RWPE1 (cell line): ENCODE results near the gene LGMN.
A peak's percentile ranks its signal among the peaks of the same experiment; 100 is the strongest.

Experiments used
- CTCF ChIA-PET: fragments of 350-600 bp; sonication (Branson Sonifier 250); formaldehyde crosslinking; extraction: SDS; loops from one replicate; lab custom pipeline; 2021; lab: Yijun Ruan, JAX
- POLR2A ChIA-PET: fragments of 400-600 bp; formaldehyde crosslinking; extraction: SDS; loops from one replicate; lab custom pipeline; 2020; ENCODE audit warnings: antibody characterized with exemption; ENCODE audit not compliant: low non-redundant PET; lab: Yijun Ruan, JAX
- DNase-seq: peaks from one replicate; pipeline ENCODE4 v3.0.0; 2012; ENCODE audit warnings: low spot score
- H3K27ac ChIP-seq: fragments of 450-650 bp; 2 replicates; pipeline ENCODE4 v1.5.1; 2017
- CTCF ChIP-seq: fragments of 450-650 bp; conservative IDR thresholded peaks from 2 replicates; pipeline ENCODE4 v1.5.1; 2017; ENCODE audit warnings: low read depth, mild to moderate bottlenecking

Gene LGMN

GRCh38 chr14:92789457-92790089 lies 41.1 kb upstream of the LGMN start:
- CTCF ChIA-PET, result no interaction called here
- POLR2A ChIA-PET, result no interaction called here
- TF ChIP-seq CTCF, result no peak
- DNase-seq, result no peak
- no peak overlapping the region for H3K27ac ChIP-seq

GRCh38 chr14:92787554-92787953 lies 39.1 kb upstream of the LGMN start:
- CTCF ChIA-PET, result interaction anchor here (0.6 to 2.2 kb wide), 2 partner anchors 72 to 101 kb away, joined by 8 to 10 read pairs; no protein-coding TSS in a partner anchor
- DNase-seq, result no peak
- no peak overlapping the region for H3K27ac ChIP-seq
- TF ChIP-seq CTCF, result no peak
- POLR2A ChIA-PET, result no interaction called here

- no peak for DNase-seq
- POLR2A ChIA-PET, result interaction anchor here (1.1 kb wide), 1 partner anchor 38 kb away, joined by 3 read pairs; the partner anchor contains the start of gene LGMN
- CTCF ChIA-PET, result interaction anchor here (0.8 to 2.2 kb wide), 3 partner anchors 91 to 1101 kb away, joined by 3 to 10 read pairs (median 3); no protein-coding TSS in a partner anchor
- H3K27ac ChIP-seq, result no peak overlapping the region
- no peak for TF ChIP-seq CTCF
Observed at GRCh38 chr14:92786427-92786756, 38.0 kb upstream of the LGMN start.

GRCh38 chr14:92785667-92786426 lies 37.4 kb upstream of the LGMN start:
- DNase-seq, result peak; percentile 54
- no peak overlapping the region for H3K27ac ChIP-seq
- no peak for TF ChIP-seq CTCF
- ChIA-PET CTCF (interaction anchor here (0.5 to 2.2 kb wide), 4 partner anchors 91 to 1102 kb away, joined by 3 to 10 read pairs (median 3); no protein-coding TSS in a partner anchor), POLR2A (interaction anchor here (1.1 kb wide), 1 partner anchor 37 kb away, joined by 3 read pairs; the partner anchor contains the start of gene LGMN)

- TF ChIP-seq CTCF, result peak; percentile 62
- ChIA-PET POLR2A (no interaction called here), CTCF (interaction anchor here (0.5 to 1.3 kb wide), 12 partner anchors 9 to 437 kb away, joined by 3 to 6 read pairs (median 3); no protein-coding TSS in a partner anchor)
- H3K27ac ChIP-seq, result no peak overlapping the region
- peak; percentile 59 for DNase-seq
Observed at GRCh38 chr14:92783813-92784431, 35.5 kb upstream of the LGMN start.

- POLR2A ChIA-PET, result no interaction called here
- H3K27ac ChIP-seq, result no peak overlapping the region
- DNase-seq, result no peak
- CTCF ChIA-PET, result interaction anchor here (0.9 kb wide), 1 partner anchor 91 kb away, joined by 4 read pairs; no protein-coding TSS in a partner anchor
- no peak for TF ChIP-seq CTCF
Observed at GRCh38 chr14:92781350-92781749, 32.9 kb upstream of the LGMN start.
